GM18520 (cell line): Measurements from ENCODE around the gene R3HDM1.
"Not testable (repeated sequence)": the region's sequence is repeated elsewhere in the genome, so short reads cannot be mapped to it uniquely, and the experiment has no call there.

Source experiments
- ATAC-seq: cut with Tn5 transposase; IDR thresholded peaks from one replicate; pipeline ENCODE4 v1.9.1; 2021; ENCODE audit not compliant: unreplicated experiment

Gene R3HDM1

DNA sequence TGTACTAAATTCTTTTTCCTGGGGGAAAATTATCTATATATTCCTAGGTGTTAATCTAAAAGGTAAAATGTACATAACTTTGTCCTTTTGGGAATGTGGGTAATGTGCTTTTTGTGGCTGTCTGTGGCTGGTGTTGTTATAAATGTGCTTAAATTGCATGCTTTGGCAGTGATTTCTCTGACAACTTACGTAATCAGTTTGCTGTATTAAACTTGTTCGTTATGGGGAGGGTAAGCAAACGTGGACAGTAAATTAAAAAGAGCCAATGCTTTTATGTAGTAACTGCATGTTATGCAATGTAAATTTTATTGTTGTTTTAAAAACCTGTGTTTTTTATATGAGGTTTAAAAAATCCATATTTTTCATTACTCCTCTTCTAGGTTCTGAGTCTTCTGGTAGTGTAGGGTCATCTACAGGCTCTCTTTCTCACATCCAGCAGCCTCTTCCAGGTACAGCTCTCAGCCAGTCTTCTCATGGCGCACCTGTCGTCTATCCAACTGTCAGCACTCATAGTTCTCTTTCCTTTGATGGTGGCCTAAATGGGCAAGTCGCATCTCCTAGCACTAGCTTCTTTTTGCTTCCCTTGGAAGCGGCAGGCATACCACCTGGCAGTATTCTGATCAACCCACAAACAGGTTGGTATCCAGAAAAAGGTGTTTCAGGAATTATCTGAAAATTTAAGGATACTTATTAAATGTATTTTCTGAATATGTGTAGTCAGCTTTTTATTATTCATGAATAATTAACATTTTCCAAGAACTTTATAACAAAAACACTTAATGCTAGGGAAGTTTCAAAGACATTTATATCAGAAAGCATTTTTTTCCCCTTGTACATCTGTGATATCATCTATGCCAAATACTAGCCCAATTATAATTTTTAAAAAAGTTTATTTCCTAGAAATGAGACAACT is 110.1 kb downstream of the R3HDM1 start:
- ATAC-seq = no peak

DNA sequence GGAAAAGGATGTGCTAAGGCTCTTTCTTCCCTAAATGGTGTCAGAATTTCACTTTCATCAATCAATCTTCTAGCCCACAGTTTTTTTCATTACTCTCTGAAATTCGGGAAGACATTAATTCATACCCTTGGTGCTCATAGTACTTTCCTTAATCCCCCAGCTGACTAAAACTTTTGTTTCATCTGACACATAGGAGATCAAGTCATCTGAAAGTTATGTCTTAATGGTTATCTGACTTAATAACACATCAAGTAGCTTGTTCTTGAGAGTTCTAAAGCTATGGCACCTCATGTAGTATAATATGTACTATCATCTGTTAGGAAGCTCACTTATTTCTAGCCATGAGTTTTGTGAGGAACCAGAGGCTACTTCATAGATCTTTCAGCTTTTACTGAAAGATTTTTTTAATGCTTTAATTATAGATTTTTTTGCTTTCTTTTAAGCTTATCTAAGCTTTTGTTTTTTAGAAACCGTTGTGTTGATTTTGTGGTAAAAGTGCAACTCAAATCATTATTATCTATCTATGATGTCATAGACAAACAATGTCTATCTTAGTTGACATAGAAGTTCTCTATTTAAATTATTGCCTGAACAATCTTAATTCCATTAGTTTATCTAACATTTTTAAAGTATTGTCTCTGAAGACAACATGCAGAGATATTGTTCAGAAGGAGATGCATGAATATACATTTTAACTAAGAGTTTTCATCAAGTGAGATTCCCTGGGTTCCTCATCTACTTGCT is 116.7 kb downstream of the R3HDM1 start:
- ATAC-seq = no peak

DNA sequence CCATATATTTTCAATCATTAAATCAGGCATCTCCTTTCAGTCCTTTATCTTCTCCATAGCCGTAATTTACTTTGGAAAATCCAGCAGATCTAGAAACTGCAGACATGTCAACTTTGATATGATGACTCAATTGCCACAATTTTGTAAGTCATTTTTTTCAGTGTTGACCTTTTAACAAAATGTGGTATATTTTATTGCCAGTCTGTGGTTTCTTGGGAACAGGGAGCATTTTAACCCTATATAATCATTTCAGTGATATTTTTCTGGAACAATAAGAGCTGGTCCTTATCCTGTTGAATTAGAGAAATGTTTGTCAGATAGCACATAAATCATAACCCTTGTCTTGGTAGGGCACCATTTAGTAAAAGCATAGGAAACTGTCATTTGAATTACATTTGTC is 119.4 kb downstream of the R3HDM1 start:
- ATAC-seq = no peak

DNA sequence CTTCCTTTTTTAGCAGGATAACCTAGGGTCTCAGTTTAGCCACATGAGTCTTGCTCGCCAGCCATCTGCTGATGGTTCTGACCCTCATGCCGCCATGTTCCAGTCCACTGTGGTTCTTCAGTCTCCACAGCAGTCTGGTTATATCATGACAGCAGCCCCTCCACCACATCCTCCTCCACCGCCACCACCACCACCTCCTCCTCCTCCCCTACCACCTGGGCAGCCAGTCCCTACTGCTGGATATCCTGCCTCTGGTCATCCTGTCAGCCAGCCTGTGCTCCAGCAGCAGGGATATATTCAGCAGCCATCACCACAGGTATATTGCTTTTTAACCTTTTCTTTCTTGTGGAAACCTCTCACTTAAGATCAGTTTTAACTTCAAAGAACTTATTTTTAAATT is 120.4 kb downstream of the R3HDM1 start:
- ATAC-seq = no peak

DNA sequence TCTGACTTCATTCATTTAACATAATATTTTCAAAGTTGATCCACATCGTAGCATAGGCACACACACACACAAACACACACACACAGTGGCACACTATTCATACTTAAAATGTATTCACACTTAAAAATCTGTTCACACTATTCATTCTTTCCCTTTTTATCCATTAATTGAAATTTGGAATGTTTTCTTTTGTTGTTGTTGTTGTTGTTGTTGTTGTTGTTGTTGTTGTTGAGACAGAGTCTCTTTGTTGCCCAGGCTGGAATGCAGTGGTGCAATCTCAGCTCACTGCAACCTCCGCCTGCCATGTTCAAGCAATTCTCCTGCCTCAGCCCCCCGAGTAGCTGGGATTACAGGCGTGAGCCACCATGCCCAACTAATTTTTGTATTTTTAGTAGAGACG is 123.0 kb downstream of the R3HDM1 start:
- ATAC-seq = not testable (repeated sequence)

DNA sequence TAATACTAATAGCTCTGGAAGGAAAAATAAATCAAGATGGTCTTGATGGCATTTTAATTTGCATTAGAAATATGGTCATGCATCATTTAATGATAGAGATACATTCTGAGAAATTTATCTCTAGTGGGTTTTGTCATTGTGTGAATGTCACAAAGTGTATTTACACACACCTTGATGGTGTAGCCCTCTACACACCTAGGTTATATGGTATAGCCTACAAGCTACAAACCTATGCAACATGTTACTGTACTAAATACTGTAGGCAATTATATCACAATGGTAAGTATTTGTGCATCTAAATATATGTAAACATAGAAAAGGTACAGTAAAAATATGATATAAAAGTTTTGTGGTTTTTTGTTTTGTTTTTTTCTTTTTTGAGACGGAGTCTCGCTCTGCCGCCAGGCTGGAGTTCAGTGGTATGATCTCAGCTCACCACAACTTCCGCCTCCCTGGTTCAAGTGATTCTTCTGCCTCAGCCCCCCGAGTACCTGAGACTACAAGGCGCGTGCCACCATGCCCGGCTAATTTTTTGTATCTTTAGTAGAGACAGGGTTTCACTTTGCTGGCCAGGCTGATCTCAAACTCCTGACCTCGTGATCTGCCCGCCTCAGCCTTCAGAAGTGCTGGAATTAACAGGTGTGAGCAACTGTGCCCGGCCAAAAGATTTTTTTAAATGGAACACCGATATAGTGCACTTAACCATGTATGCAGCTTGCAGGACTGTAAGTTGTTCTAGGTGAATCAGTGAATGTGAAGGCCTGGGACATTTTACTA is 126.7 kb downstream of the R3HDM1 start:
- ATAC-seq = no peak

DNA sequence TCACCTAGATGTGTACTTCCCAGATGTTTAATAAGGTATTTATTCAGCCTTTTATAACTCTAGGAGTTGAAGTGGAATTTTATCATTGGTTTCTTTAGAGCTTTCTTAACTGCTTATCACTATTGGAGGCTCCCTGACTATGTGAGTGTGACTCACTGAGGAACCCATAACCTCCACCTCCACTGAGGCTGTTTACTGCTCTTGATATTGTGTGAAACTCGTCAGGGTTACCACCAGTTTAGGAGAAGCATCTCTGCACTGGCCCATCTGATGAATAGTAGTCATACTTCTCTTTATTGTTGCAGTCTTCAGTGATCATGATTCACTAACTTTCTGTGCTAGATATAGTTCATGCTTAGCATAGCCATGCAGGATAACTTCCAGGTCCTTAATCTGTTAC is 130.8 kb downstream of the R3HDM1 start:
- ATAC-seq = no peak

DNA sequence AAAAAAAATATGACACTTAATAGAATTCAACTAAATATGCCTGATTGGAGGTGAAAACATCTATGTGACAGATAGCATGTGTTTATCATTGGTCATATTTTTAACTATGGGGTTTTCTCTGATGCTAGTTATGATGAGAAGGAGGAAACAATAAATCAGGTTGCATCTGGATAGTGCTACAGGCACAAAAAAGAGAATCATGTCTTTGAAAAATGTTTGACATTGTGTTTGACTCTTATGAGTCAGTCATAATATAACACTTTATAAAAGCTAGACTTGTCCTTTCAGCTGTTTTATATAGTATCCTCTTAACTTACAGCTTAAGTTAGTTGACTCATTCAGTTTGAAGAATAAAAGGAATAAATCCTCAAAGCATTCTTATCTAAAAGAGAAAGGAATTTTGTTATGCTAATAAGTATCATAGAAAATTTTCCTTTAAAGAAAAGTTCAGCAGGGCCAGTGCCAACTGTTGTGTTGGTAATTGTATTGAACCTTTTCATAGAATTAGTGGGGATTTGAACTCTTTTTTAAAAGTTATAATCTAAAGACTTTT is 131.9 kb downstream of the R3HDM1 start:
- ATAC-seq = no peak

DNA sequence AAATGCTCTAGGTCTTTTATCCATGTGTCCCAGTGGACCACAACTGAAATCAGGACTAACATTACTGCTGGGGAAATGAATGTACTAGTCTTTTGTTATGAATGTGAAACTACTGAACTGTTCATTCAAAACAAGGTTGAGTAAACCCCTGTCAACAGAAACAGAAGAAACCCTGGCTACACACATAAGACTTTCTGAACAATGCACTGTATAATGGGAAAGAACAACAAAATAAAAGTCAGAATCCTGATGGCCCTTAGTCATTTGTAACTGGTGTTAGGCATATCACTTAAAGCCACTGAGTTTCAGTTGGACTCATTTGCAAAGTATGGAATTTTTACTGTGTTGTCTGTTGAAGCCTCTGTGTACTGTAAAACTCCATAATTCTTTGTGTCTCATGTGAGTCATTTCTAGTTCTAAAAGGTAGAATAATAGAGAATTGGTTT is 133.4 kb downstream of the R3HDM1 start:
- ATAC-seq = peak; percentile 71

DNA sequence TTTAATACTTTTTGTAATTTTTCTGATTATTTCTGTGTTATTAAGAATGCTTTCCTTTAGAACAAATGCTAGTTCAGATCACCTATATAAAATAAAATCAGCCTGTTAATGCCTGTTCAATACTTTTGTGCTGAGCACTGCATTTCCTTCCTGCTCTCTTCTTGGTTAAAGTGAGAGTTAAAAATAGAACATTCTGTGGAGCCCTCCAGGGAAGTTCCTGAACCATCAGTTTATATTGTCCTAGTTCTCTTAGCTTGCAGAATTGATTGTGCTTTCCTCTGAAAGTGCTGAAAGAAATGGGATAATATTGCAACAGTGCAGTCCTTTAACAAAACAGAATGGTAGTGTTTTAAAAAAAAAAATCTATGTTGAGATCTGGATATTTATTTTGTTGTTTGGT is 135.8 kb downstream of the R3HDM1 start:
- no peak for ATAC-seq

DNA sequence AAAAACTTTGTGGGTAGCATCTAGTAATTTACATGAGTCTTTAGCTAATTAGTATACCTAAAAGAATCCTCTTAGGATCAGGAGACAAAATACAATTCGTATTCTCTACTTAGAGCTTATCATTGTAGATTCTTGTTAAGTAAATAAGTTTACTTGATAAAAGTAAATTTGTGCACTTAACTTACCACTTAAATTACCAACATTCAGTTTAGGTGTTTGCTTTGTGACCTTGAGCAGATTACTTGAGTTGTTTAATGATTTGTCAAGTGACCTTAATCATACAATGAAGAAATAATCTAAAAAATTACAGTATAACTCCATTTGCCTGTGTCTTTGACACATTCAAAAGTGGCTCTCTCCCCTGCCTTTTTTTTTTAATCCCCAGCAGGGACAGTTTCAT is 143.2 kb downstream of the R3HDM1 start:
- no peak for ATAC-seq

DNA sequence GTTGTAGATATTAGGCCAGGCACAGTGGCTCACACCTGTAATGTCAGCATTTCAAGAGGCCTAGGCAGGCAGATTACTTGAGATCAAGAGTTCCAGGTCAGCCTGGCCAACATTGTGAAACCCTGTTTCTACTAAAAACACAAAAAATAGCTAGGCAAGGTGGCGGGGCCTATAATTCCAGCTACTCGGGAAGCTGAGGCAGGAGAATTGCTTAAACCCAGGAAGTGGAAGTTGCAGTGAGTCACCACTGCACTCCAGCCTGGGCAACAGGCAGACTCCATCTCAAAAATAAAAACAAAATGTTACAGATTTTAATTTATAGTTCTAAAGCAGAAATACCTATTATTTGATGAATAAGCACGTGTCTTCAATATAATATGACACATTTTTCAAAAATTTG is 144.7 kb downstream of the R3HDM1 start:
- ATAC-seq = no peak

DNA sequence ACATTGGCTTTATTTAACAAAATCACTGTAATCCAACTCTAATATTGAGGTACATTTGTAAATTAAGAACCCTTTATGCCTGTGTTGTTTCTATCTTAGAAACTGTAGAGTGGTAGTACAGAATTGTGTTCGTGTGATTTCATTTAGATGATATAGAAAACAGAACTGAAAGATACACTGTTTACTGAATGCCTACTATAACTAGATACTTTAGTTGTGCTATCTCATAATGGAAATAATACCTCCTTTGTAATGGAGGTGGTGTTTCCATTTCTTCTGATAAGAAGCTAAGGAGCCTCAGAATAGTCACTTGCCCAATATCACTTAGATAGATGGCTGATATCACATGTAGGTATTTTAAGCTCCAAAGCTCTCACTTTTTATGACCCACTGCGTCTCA is 147.8 kb downstream of the R3HDM1 start:
- ATAC-seq = no peak

DNA sequence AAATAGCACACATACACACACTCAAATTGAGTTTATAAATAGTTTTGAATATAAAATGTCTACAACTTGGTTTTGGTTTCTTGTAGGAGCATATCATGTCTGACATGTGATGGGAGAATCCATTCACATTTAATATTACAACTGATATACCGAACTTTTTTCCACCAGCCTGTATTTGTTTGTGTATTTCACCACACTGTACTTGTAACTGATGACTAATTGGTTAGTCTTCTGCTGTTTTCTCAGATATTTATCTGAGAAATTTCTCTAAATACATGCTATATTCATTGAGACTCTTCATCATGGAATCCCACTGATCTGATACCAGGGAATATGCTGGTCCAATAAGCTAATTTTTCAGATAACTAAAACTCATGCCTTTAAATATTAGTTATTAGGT is 154.1 kb downstream of the R3HDM1 start:
- ATAC-seq = no peak

DNA sequence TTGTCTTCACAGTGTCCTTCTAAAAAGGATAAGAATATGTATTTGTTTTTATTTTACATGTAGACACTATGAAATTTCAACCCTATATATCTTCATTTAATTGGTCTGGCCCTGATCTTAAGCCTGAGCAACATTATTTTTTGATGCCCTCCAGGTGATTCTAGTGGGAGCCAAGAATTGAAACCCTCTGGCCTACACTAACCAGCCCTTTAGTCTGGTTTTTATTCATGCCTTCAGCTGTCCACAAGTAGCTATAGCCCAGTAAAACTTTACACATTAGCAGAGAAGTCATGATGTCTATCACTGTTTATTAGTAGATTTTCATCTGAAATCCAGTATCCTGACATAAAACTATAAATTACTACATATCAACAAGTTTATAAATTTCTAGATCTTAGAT is 157.7 kb downstream of the R3HDM1 start:
- no peak for ATAC-seq

DNA sequence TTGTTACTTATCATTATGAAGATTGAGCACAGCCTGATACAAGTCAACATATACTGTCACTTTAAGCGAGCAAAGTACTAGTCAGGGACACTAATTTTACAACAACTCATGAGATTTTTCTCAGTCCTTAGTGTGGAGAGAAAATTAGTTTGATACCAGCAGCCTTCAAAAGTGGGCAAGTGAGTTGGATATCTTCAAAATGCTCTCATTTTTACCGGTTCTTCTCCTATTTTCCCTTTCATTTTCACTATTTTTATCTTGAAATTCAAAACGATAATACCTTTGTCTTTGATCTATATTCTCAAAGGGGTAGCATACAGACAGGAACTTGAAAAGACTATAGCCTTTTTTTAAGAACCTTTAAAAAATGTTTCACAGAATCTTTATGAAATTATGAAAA is 158.4 kb downstream of the R3HDM1 start:
- ATAC-seq = no peak

DNA sequence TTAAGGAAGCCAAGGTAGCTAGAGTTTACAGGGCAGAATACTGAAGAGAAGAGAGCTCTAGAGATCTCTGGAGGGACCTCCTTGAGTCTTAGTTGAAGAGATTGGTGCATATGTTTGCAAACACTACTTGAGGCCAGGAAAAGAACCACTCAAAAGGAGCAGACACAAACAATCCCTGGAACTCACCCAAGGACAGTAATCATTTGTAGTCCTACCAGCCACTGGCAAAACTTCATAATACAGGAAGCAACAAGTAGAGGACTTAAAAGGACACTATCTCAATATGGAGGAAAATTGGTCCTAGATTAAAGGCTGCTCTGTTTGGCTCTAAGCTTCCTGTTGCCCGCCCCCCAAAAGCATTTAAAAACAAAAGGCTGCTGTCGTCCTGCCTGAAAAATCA is 163.4 kb downstream of the R3HDM1 start:
- no peak for ATAC-seq

DNA sequence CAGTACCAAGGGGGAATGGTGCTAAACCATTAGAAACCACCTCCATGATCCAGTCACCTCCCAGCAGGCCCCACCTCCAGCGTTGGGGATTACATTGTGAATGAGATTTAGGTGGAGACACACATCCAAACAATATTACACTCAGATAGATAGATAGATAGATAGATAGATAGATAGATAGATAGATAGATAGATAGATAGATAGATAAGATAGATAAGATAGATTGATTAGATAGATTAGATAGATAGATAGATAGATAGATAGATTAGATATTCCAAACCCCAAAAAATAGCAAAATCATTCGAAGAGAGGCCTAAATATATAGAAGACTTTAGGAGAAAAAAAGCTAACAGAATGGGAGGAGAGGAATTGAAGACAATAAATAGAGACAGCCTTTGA is 167.6 kb downstream of the R3HDM1 start:
- no peak for ATAC-seq

DNA sequence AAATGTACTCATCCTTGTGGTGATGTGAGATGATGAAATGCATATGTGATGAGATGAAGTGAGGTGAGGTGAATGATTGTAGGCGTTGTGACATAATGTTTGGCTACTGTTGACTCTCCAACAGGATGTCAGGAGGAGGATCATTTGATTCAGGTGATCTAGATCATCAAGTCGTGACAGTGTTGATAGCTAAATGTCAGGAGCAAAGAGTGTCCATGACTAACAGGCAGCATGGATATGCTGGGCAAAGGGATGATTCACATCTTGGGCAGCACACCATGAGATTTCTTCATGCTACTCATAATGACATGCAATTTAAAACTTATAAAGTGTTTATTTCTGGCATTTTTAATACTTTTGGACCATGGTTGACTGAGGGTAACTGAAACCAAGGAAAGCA is 170.2 kb downstream of the R3HDM1 start:
- ATAC-seq = no peak

DNA sequence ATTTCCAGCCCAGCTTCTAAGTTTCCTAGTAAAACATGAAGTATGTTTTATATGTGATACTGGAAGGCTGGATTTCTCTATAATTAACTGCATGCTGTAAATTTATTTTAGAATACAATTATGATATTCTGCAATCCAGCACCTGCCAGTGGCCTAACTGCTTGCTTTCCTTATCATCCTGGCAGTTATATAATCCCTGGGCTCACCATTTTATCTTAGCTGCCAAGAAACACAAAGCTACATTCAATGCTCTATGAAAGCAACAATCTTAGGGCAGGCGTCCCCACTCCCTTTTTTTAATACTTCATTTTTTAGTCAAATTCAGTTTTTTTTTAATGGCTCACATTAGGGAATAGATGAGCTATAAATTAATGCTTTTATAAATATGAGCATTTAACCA is 172.0 kb downstream of the R3HDM1 start:
- no peak for ATAC-seq

DNA sequence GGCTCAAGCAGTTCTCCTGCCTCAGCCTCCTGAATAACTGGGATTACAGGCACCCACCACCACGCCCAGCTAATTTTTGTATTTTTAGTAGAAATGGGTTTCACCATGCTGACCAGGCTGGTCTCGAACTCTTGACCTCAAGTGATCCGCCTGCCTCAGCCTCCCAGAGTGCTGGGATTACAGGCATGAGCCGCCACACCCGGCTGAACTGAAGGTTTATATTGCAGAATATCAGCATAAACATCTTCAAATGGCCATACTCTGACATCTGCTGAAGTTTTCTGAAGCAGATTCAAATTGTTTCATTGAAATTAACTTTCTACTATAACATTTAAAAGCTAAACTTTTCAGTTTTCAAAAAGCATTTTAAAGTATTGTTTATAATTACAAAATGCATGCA is 172.8 kb downstream of the R3HDM1 start:
- not testable (repeated sequence) for ATAC-seq
